GM19328 (cell line): ENCODE measurements around the gene RNASEH2C.
A peak's percentile ranks its signal among the peaks of the same experiment; 100 is the strongest.
"Not testable (repeated sequence)": the region's sequence is repeated elsewhere in the genome, so short reads cannot be mapped to it uniquely, and the experiment has no call there.

Source experiments
- ATAC-seq: cut with Tn5 transposase; IDR thresholded peaks from one replicate; pipeline ENCODE4 v1.9.1; 2021; ENCODE audit warnings: mild to moderate bottlenecking, moderate library complexity; ENCODE audit not compliant: unreplicated experiment

The RNASEH2C gene

DNA sequence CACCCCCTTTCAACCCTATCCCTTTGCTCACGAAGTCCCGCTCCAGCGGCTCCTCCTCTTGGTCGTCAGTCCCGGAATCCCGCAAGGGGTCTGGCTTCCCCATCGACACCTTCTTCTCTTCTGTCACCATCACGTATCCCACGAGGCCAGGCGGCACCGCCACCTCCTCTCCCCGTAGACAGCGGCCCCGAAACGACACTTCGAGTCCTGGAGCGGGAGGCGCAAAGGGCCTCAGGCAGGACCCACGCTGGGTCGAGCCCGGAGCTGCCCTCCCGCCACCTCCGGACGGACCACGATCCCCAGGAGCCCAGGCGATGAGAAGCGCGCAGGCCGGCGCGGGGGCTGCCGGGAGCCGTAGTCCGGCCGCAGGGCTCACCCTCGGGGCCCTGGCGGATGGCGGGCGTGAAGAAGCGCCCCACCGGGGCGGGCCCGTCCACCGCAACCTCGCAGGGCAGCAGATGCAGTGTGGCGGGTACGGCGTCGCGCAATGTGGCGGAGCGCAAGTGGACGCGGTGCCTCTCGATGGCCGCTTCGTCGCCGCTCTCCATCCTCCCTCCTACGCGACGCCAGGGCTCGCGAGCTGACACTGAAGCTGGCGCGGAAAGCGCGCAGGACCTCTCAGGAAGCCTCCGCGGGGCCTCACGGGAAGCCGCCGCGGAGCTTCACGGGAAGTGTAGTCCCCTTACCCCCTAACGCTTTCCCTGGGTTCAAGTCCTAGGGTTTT is at the start of gene RNASEH2C:
Gene RNASEH2C, minus strand, starts transcription at position 588 of the 724 bp plus-strand sequence. Its CDS starts 40 bp downstream, at position 548.
- ATAC-seq: peak; percentile 76

DNA sequence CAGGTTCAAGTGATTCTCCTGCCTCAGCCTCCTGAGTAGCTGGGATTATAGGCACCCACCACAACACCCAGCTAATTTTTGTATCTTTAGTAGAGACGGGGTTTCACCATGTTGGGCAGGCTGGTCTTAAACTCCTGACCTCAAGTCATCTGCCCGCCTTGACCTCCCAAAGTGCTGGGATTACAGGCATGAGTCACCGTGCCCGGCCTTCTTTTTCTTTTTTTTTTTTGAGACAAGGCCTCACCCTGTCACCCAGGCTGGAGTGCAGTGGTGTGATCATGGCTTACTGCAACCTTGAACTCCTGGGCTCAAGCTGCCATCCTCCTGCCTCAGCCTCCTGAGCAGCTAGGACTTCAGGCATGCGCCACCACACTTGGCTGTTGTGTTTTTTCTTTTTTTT is 47.2 kb upstream of the RNASEH2C start:
- not testable (repeated sequence) for ATAC-seq

DNA sequence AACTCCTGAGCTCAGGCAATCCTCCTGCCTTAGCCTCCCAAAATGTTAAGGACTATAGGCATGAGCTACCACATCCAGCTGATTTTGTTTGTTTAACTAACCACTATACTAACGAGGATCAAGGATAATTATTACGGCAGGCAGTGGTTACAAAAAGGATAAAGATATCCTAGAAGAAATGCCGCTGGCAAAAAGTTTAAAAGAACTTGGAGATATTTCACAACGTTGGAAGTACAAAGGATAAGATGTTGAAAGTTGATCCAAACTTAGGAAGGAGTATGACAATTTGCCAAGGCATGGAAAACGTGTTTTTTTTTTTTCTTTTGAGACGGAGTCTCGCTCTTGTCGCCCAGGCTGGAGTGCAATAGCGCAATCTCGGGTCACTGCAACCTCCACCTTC is 46.8 kb upstream of the RNASEH2C start:
- ATAC-seq: no peak

DNA sequence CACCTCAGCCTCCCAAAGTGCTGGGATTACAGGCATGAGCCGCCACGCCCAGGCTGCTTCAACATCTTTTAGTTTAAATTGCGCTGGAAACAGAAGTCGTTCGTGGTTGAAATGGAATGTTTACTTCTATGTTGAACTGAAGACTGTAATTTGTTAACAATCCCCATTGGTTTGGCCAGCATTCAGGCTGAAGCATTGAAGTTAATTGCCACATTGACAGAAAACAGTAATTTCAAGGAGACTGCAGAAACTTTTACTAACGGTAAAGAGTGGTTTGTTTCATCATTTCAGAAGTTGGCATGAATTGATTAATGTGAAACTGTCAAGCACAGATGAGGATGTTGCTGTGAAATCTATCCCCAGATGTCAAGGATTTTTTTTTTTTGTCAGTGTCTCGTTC is 45.9 kb upstream of the RNASEH2C start:
- ATAC-seq: no peak

DNA sequence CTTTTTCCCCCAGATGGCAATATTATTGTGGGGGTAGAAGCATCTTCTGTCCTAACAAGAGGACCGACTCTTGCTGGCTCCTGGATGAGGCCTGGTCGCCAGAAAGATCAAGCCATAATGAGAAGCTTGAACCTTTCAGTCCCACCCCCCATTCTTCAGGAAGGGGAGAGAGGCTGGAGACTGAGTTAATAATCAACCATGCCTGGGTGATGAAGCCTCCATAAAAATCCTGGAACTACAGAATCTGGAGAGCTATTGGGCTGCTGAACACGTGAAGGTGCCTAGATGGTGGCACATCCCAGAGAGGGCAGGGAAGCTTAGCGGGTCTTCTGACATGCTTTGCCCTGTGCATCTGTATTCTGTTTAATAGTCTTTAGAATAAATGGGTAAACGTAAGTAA is 43.8 kb upstream of the RNASEH2C start:
- no peak for ATAC-seq

DNA sequence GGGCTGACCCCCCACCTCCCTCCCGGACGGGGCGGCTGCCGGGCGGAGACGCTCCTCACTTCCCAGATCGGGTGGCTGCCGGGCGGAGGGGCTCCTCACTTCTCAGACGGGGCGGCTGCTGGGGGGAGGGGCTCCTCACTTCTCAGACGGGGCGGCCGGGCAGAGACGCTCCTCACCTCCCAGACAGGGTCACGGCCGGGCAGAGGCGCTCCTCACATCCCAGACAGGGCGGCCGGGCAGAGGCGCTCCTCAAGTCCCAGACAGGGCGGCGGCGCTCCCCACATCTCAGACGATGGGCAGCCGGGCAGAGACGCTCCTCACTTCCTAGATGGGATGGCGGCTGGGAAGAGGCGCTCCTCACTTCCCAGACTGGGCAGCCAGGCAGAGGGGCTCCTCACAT is 42.2 kb upstream of the RNASEH2C start:
- ATAC-seq: not testable (repeated sequence)

DNA sequence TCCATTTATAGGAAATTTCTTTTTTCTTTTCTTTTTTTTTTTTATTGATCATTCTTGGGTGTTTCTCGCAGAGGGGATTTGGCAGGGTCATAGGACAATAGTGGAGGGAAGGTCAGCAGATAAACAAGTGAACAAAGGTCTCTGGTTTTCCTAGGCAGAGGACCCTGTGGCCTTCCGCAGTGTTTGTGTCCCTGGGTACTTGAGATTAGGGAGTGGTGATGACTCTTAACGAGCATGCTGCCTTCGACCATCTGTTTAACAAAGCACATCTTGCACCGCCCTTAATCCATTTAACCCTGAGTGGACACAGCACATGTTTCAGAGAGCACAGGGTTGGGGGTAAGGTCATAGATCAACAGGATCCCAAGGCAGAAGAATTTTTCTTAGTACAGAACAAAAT is 41.6 kb upstream of the RNASEH2C start:
- not testable (repeated sequence) for ATAC-seq

DNA sequence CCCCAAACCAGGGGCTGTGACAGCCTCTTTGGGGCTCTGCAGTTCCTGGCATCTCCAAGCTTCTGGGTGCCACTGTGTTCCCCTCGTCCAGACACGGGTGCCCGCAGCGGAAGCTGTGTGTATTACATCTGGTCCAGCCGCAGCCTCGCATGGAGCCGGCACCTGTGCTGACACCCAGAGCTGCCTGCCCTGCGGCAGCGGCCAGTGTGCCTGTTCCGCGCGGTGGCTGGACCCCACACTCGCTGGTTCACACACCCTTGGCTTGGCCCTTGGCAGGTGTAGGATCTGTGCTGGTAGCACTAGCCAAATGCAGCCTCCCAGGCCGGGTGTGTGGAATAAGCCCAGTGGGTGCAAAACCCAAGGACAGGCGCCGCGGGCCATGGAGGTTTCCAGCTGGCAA is 24.5 kb upstream of the RNASEH2C start:
- ATAC-seq: no peak

DNA sequence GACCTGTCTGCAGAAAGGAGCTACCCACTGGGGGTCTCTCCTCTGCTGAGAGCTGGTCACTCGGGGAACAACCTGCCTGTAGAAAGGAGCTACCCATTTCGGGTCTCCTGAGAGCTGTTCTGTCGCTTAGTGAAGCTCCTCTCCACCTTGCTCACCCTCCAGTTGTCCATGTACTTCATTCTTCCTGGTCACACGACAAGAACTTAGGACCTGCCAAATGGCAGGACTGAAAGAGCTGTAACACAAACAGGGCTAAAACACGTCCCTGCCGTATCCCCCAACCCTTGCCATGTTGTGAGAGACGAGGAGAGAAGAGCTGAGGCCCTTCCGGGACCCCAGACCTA is 24.1 kb upstream of the RNASEH2C start:
- ATAC-seq: no peak

DNA sequence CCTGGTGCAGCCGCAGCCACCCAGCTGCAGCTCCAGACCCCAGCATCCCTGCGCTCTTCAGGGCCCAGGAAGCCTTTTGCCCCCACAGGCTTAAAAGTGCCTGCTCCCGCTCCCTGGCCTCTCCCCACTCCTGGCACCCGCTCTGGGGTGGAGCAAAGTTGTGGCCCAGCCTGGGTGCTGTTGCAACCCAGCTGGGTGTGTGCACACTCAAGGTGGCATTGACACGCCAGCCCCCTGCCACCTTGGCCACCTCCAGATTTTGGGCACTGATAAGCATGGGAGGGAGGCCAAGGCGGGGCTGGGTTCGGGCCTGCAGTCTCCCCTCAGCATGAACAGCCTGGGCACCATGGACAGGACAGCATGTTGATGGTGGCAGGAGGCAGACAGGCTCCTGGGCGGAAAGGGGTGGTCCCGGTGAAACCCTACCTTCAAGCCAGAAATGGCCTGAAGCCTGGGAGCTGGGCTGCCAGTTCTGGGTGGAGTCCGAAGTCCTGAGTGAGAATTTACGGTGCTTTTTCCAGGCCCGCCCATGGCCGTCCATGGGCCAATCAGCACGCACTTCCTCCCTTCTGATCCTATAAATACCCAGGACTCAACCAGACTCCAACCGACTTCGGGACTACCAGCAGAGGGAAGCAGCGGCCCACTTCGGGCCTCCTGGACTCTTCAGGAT is 23.6 kb upstream of the RNASEH2C start:
- no peak for ATAC-seq

DNA sequence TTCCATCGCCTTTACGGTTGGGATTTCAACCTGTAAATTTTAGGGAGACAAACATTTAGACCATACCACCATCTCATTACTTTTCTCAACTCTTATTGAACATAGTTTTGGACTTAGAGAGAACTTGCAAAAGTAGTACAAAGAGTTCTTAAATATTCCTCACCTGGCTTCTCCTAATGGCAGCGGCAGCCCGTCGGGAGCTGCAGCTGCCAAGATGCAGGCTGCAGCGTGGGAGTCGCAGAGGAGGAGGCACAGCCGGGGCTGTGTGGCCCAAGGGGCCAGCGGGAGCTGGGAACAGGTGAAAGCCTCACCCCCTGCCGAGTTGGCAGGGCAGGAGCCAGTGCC is 23.1 kb upstream of the RNASEH2C start:
- no peak for ATAC-seq

DNA sequence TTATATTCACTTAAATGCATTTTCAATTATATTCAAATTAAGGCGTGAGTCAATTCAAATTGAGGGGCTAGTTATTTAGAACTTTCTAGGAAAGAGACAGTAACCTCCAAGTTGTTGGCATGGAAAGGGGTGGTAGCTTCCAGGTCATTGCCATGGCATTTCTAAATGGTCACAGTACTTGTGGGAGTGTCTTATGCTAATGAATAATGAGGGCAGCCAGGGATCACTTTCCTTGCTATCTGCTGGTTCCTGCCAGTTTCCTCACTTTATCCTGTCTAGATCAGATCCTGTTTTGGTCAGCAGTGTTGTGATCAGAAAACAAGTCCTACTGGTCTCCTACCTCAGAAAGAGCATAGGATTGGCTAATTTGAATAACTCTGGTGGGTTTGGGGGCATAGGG is 21.8 kb upstream of the RNASEH2C start:
- no peak for ATAC-seq

DNA sequence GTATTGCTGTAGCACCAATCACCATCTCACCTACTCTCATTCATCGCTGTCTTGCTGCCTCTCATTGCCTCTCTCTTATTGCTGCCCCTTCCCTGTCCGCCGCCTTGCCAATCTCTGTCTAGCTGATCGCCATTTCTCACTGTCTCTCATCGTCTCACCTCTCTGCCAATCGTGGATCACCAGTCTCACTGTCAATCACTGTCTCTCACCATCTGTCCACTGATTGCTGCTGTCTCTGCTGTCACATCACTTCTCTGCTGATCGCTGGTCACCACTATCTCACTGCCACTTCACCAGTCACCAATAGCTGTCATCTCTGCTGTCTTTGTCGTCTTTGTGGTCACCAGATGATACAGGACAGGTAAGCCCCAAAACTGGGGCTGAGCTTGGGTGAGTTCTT is 20.6 kb upstream of the RNASEH2C start:
- ATAC-seq: no peak

DNA sequence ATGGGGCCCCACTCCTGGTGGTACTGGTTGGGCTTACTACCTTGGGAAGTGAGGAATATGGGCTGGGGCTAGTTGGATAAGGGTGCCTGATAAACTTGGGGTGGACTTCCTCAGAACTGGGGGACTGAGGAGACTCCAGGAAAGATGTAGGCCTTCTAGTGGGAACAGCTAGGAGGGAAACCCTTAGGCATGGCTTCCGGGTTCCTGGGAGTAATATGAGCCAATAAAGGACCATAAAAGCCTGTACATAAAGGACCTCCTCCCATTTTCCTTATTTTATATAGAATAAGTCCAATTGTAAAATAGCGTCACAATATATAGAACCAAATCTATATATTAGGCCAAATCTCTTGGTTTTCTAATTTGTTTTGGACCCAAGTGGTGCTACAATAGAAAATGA is 18.4 kb upstream of the RNASEH2C start:
- no peak for ATAC-seq

DNA sequence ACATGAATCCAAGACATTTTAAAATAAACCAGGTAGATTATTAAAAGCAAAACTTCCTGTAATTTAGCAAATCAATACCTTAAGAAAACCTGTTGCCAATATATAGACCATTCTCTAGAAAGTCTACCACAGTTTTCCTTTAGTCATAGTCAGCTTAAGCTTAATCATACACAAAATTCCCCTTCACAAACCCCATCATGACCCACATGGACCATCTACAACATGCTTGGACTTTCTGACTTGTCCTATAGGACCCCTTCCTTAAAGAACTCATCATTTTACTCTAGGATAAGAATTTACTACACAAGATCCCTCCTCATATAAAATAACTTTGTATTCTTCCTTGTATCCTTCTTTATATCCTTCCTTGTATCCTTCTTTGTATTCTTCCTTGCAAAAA is 16.2 kb upstream of the RNASEH2C start:
- ATAC-seq: no peak

DNA sequence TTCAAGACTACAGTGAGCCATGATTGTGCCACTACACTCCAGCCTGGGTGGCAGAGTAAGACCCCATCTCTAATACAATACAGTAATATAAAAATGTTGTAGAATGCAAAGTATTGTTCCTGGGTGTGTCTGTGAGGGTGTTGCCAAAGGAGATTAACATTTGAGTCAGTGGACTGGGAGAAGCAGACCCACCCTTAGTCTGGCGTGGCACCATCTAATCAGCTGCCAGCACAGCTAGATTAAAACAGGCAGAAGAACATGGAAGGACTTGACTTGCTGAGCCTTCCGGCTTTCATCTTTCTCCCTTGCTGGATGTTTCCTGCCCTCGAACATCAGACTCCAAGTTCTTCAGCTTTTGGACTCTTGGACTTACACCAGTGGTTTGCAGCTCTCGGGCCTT is 14.5 kb upstream of the RNASEH2C start:
- ATAC-seq: not testable (repeated sequence)

DNA sequence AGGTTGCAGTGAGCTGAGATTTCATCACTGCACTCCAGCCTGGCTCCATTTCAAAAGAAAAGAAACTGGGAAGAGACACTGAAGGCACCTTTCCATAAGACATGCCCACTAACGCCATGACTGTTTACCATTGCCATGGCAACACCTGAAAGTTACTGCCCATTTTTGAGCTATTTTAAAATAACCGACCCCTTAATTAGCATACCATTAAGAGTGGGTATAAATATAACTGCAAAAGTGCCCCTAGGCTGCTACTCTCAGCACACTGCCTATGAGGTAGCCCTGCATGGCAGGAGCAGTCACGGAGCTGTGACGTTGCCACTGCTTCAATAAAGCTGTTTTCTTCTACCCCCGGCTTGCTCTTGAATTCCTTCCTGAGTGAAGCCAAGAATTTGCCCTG is 9.9 kb upstream of the RNASEH2C start:
- no peak for ATAC-seq

DNA sequence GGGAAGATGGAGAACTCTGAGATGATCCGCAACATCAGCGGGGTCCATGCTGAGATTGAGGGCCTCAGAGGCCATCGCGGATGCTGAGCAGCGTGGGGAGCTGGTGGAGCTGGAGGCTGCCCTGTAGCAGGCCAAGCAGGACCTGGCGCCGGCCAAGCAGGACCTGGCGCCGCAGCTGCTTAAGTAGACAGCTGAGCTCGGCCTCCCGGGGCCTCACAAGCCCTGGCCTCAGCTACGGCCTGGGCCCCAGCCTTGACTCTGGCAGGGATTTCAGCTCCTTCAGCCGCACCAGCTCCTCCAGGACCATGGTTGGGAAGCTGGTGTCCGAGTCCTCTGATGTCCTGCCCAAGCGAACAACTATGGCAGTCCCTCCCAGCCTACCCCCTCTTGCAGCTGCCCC is 7.3 kb upstream of the RNASEH2C start:
- no peak for ATAC-seq

DNA sequence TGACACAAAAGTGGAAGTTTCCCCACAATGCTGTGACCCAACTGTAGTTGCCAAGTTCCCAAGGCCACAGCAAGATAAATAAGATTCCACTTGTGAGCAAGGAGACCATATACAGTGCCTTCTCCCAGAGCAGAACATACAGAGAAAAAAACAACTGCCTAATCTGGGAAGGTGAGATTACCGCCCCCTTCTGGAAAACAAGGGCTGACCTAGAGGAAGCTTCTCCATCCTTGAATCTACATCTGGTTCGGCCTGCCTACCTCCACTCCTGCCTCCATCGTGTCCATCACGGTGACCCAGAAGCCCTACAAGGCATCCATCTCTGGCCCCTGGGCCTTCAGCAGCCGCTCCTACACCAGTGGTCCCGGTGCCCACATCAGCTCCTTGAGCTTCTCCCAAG is 6.1 kb upstream of the RNASEH2C start:
- ATAC-seq: no peak

DNA sequence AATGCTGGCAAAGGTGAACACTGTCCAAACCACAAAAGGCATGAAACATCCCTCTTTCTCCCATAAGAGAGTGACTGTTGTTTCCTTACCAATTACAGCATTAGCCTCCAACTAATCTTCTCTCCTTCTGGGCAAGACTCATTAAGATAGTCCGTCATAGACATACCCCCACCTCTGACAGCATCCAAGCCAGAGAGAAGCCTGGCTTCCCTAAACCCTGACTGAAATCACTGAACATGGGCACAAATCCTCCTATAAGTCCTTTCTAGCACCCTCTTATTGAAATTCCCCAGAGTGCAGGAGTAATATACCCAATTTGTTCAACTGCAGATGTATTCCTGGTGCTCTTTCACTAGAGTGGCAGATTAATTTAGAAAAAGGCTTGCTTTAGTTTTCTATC is 1.7 kb upstream of the RNASEH2C start:
- no peak for ATAC-seq

DNA sequence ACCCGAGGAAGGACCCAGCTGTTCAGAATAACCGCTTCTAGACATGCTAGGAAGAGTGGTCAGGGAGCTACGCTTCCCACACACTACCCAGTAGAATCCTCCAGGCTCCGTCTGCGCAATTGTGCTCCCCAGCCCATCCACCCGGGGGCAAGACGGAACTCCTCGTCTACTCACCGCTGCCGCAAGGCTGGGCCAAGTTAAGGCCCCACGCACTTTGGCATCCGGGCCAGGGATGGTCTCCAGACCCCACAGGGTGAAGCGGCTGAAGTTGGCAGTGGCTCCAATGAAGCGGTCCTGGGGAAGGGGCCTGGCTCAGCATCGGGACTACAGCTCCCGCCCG is 757 bp downstream of the RNASEH2C start:
- peak; percentile 11 for ATAC-seq

DNA sequence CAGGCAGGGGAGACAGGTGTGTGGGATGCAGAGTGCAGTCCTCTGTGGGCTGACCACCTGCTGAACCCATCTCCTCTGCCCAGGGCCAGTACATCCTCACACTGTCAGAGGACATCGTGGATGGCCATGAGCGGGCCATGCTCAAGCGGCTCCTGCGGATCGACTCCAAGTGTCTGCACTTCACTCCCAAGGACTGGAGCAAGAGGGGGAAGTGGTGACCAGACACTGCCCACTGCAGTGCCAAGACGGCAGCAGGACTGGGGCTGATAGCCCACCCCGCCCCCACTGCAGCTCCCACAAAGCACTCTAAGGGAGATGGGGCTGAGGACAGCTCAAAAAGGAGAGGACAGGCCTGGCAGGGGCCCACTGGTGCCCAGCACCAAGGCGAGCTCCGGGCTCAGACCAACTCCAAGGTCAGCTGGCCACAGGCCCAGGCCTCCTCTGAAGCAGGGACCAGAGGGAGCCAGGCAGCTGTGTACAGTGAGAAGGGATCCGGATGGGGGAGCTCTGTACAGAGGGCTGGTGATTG is 1.6 kb downstream of the RNASEH2C start:
- no peak for ATAC-seq

DNA sequence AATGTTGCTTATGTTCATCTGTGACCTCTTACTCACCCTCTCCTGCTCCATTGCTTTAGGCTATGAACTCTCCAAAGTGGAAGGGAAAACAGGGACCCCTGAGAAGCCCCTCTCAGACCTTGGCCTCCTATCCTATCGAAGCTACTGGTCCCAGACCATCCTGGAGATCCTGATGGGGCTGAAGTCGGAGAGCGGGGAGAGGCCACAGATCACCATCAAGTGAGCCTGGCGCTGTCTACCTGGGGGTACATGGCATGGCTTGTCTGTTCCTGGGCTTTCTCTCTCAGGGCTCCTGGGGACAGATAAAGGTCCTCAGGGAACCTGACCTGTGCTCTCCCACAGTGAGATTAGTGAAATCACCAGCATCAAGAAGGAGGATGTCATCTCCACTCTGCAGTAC is 2.1 kb downstream of the RNASEH2C start:
- ATAC-seq: no peak
